MM.1S (cell line): Measurements from ENCODE around the gene TREML1.

ENCODE experiments used
- DNase-seq: peaks from one replicate; pipeline ENCODE4 v3.0.0-alpha.2; 2015
- H2AFZ ChIP-seq: fragments of 300-600 bp; sonication (generic); 2 replicates; pipeline ENCODE4 v1.6.0; 2016; ENCODE audit warnings: antibody characterized with exemption, low read length
- H3F3A ChIP-seq: fragments of 300-600 bp; sonication (generic); 2 replicates; pipeline ENCODE4 v1.6.1; 2016; ENCODE audit warnings: mild to moderate bottlenecking, antibody characterized with exemption, low read length, moderate library complexity, mixed read lengths; ENCODE audit not compliant: insufficient read depth
- H3K27ac ChIP-seq: fragments of 300-600 bp; sonication (generic); 2 replicates; pipeline ENCODE4 v1.5.1; 2016; ENCODE audit warnings: mild to moderate bottlenecking, low read length
- H3K27me3 ChIP-seq: fragments of 300-600 bp; sonication (generic); replicated peaks from 2 replicates; pipeline ENCODE4 v1.6.0; 2016; ENCODE audit warnings: low read length; ENCODE audit not compliant: insufficient read depth
- H3K36me3 ChIP-seq: fragments of 300-600 bp; sonication (generic); replicated peaks from 2 replicates; pipeline ENCODE4 v1.6.1; 2016; ENCODE audit warnings: mild to moderate bottlenecking, low read length, mixed read lengths; ENCODE audit not compliant: insufficient read depth
- H3K4me1 ChIP-seq: fragments of 300-600 bp; sonication (generic); 2 replicates; pipeline ENCODE4 v1.6.1; 2016; ENCODE audit warnings: low read length, mixed read lengths
- H3K4me2 ChIP-seq: fragments of 300-600 bp; sonication (generic); 2 replicates; pipeline ENCODE4 v1.6.0; 2016; ENCODE audit warnings: low read depth, low read length
- H3K4me3 ChIP-seq: fragments of 300-600 bp; sonication (generic); 2 replicates; pipeline ENCODE4 v1.5.1; 2016; ENCODE audit warnings: low read length, mixed read lengths
- H3K79me2 ChIP-seq: fragments of 300-600 bp; sonication (generic); 2 replicates; pipeline ENCODE4 v1.6.1; 2016; ENCODE audit warnings: mixed run types, low read length, mixed read lengths
- H3K9ac ChIP-seq: fragments of 300-600 bp; sonication (generic); 2 replicates; pipeline ENCODE4 v1.6.1; 2016; ENCODE audit warnings: low read length, mixed read lengths
- H3K9me2 ChIP-seq: fragments of 300-600 bp; sonication (generic); replicated peaks from 2 replicates; pipeline ENCODE4 v1.6.1; 2016; ENCODE audit warnings: mild to moderate bottlenecking, low read length, mixed read lengths; ENCODE audit not compliant: insufficient read depth
- H3K9me3 ChIP-seq: fragments of 300-600 bp; sonication (generic); replicated peaks from 2 replicates; pipeline ENCODE4 v1.6.1; 2016; ENCODE audit warnings: mild to moderate bottlenecking, low read length, mixed read lengths; ENCODE audit not compliant: insufficient read depth
- H4K20me1 ChIP-seq: fragments of 300-600 bp; sonication (generic); 2 replicates; pipeline ENCODE4 v1.6.1; 2016; ENCODE audit warnings: mild to moderate bottlenecking, low read length, moderate library complexity, mixed read lengths; ENCODE audit not compliant: insufficient read depth
- CTCF ChIP-seq: fragments of 300-600 bp; sonication (generic); IDR thresholded peaks from 2 replicates; pipeline ENCODE4 v1.5.1; 2016; ENCODE audit warnings: antibody characterized with exemption, low read length, mixed read lengths
- EZH2 ChIP-seq: fragments of 300-600 bp; sonication (generic); optimal IDR thresholded peaks from 2 replicates; pipeline ENCODE3; 2017; ENCODE audit warnings: low read depth, mild to moderate bottlenecking, antibody characterized with exemption, low read length, mixed read lengths
- EZH2phosphoT487 ChIP-seq: fragments of 300-600 bp; sonication (generic); IDR thresholded peaks from 2 replicates; pipeline ENCODE4 v1.6.1; 2018; ENCODE audit warnings: antibody characterized with exemption, low read length

The TREML1 gene

GRCh38 chr6:41160933-41161332, 6.8 kb upstream of the TREML1 start:
- Histone ChIP-seq H3K4me2 (no peak overlapping the region), H3K4me3 (no peak overlapping the region), H3K4me1 (no peaks in the 10 kb centered on the region), H3K79me2 (no peaks in the 10 kb centered on the region), H3K36me3 (no peaks in the 10 kb centered on the region), H3K9me3 (no peaks in the 10 kb centered on the region), H3F3A (no peaks in the 10 kb centered on the region), H3K27me3 (no peaks in the 10 kb centered on the region), H3K9ac (no peak overlapping the region), H4K20me1 (no peaks in the 10 kb centered on the region), H3K27ac (no peak overlapping the region), H2AFZ (no peak overlapping the region), H3K9me2 (no peaks in the 10 kb centered on the region)
- TF ChIP-seq EZH2 (no peak), CTCF (no peak), EZH2phosphoT487 (no peak)
- DNase-seq, result no peak

- Histone ChIP-seq H3K36me3 (no peaks in the 10 kb centered on the region), H3K9me3 (no peaks in the 10 kb centered on the region), H3K79me2 (no peaks in the 10 kb centered on the region), H4K20me1 (no peaks in the 10 kb centered on the region), H3K9me2 (no peaks in the 10 kb centered on the region), H2AFZ (no peak overlapping the region), H3F3A (no peaks in the 10 kb centered on the region), H3K4me3 (no peak overlapping the region), H3K27me3 (no peaks in the 10 kb centered on the region), H3K4me2 (no peak overlapping the region), H3K9ac (no peak overlapping the region), H3K4me1 (no peaks in the 10 kb centered on the region), H3K27ac (no peak overlapping the region)
- no peak for DNase-seq
- TF ChIP-seq CTCF, result no peak
Measured at GRCh38 chr6:41159415-41160082, 5.4 kb upstream of the TREML1 start.

- no peak overlapping the region for H3K27ac ChIP-seq
- no peaks in the 10 kb centered on the region for H3K9me2 ChIP-seq
- H3K36me3 ChIP-seq, result no peaks in the 10 kb centered on the region
- H3K27me3 ChIP-seq, result no peaks in the 10 kb centered on the region
- H2AFZ ChIP-seq, result no peak overlapping the region
- H3K9ac ChIP-seq, result no peak overlapping the region
- H3K4me3 ChIP-seq, result no peak overlapping the region
- H3K4me2 ChIP-seq, result no peak overlapping the region
- H3K79me2 ChIP-seq, result no peaks in the 10 kb centered on the region
- no peaks in the 10 kb centered on the region for H3K9me3 ChIP-seq
- no peaks in the 10 kb centered on the region for H3K4me1 ChIP-seq
- no peaks in the 10 kb centered on the region for H3F3A ChIP-seq
- no peaks in the 10 kb centered on the region for H4K20me1 ChIP-seq
- DNase-seq, result no peak
- TF ChIP-seq EZH2, result no peak
Measured at GRCh38 chr6:41157323-41157722, 3.2 kb upstream of the TREML1 start.

GRCh38 chr6:41156771-41157170, 2.6 kb upstream of the TREML1 start:
- H3F3A ChIP-seq, result no peaks in the 10 kb centered on the region
- no peak overlapping the region for H3K4me3 ChIP-seq
- no peak overlapping the region for H3K27ac ChIP-seq
- TF ChIP-seq EZH2, result no peak
- TF ChIP-seq EZH2phosphoT487, result no peak
- no peak for TF ChIP-seq CTCF
- no peak overlapping the region for H3K9ac ChIP-seq
- H2AFZ ChIP-seq, result no peak overlapping the region
- no peaks in the 10 kb centered on the region for H3K9me3 ChIP-seq
- no peaks in the 10 kb centered on the region for H4K20me1 ChIP-seq
- H3K4me1 ChIP-seq, result no peaks in the 10 kb centered on the region
- DNase-seq, result no peak
- H3K4me2 ChIP-seq, result no peak overlapping the region
- H3K9me2 ChIP-seq, result no peaks in the 10 kb centered on the region
- H3K36me3 ChIP-seq, result no peaks in the 10 kb centered on the region
- H3K79me2 ChIP-seq, result no peaks in the 10 kb centered on the region
- H3K27me3 ChIP-seq, result no peaks in the 10 kb centered on the region
